HepG2 (cell line): Measurements from ENCODE around the gene TCF19. TPM values are rescaled to one million over a fixed set of nuclear protein-coding genes. Genes with fewer than 3 reads are reported as not detected.
A peak's percentile ranks its signal among the peaks of the same experiment; 100 is the strongest.

Experiments used
- ARID5B ChIP-seq: IDR thresholded peaks from 2 replicates; pipeline ENCODE4 v1.4.0; 2020; ENCODE audit warnings: mild to moderate bottlenecking, missing genetic modification reagents
- CEBPB ChIP-seq: IDR thresholded peaks from 2 replicates; pipeline ENCODE4 v1.6.1; 2011; ENCODE audit warnings: low read depth, low read length, improper control_type of control experiment, borderline replicate concordance
- CEBPZ ChIP-seq: IDR thresholded peaks from 2 replicates; pipeline ENCODE4 v1.6.1; 2012; ENCODE audit warnings: low read length, improper control_type of control experiment
- CREM ChIP-seq, 2 experiments: sonication (generic) in 1 of 2; formaldehyde crosslinking in 1 of 2; IDR thresholded peaks; 2 replicates each; pipeline versions ENCODE4 v1.4.0 to v1.6.1; 2016 to 2020; ENCODE audit warnings: antibody characterized with exemption in 1 of 2, mild to moderate bottlenecking in 1 of 2, missing genetic modification reagents in 1 of 2
- DNMT1 ChIP-seq: sonication (generic); formaldehyde crosslinking; IDR thresholded peaks from 2 replicates; pipeline ENCODE4 v1.5.1; 2020; ENCODE audit warnings: mild to moderate bottlenecking, missing genetic modification reagents
- ERF ChIP-seq: IDR thresholded peaks from 2 replicates; pipeline ENCODE4 v1.6.1; 2018; ENCODE audit warnings: missing biosample characterization, missing genetic modification reagents
- KDM2A ChIP-seq: sonication (generic); formaldehyde crosslinking; IDR thresholded peaks from 2 replicates; pipeline ENCODE4 v1.4.0; 2020; ENCODE audit warnings: low read depth, missing genetic modification reagents, borderline replicate concordance
- MAZ ChIP-seq, 2 experiments: sonication (generic) in 1 of 2; formaldehyde crosslinking in 1 of 2; IDR thresholded peaks; 2 replicates each; pipeline versions ENCODE4 v1.5.0 to v1.6.1; 2012 to 2020; ENCODE audit warnings: low read depth in 2 of 2, mild to moderate bottlenecking in 2 of 2, borderline replicate concordance in 1 of 2, improper control_type of control experiment in 1 of 2, low read length in 1 of 2, missing genetic modification reagents in 1 of 2, moderate library complexity in 1 of 2
- SP140L ChIP-seq: sonication (generic); formaldehyde crosslinking; IDR thresholded peaks from 2 replicates; pipeline ENCODE4 v1.4.0; 2020; ENCODE audit warnings: missing genetic modification reagents, borderline replicate concordance
- XBP1 ChIP-seq: sonication (generic); formaldehyde crosslinking; IDR thresholded peaks from 2 replicates; pipeline ENCODE4 v1.5.0; 2020; ENCODE audit warnings: missing genetic modification reagents
- ZFP91 ChIP-seq: sonication (generic); formaldehyde crosslinking; IDR thresholded peaks from 2 replicates; pipeline ENCODE4 v1.9.0; 2022; ENCODE audit warnings: missing genetic modification reagents, mild to moderate bottlenecking, borderline replicate concordance
- ZFY ChIP-seq: sonication (generic); formaldehyde crosslinking; IDR thresholded peaks from 2 replicates; pipeline ENCODE4 v1.4.0; 2020; ENCODE audit warnings: missing genetic modification reagents
- ZMAT3 ChIP-seq: sonication (generic); formaldehyde crosslinking; conservative IDR thresholded peaks from 2 replicates; pipeline ENCODE4 v1.7.0; 2021; ENCODE audit warnings: missing genetic modification reagents
- ZNF18 ChIP-seq: sonication (generic); formaldehyde crosslinking; IDR thresholded peaks from 2 replicates; pipeline ENCODE4 v1.8.0; 2022; ENCODE audit warnings: mild to moderate bottlenecking, missing genetic modification reagents; ENCODE audit not compliant: insufficient replicate concordance
- ZNF20 ChIP-seq: sonication (generic); formaldehyde crosslinking; IDR thresholded peaks from 2 replicates; pipeline ENCODE4 v1.4.0; 2020; ENCODE audit warnings: mild to moderate bottlenecking, moderate library complexity, missing genetic modification reagents
- ZNF704 ChIP-seq: sonication (generic); formaldehyde crosslinking; IDR thresholded peaks from 2 replicates; pipeline ENCODE4 v1.8.1; 2023; ENCODE audit warnings: mild to moderate bottlenecking, inconsistent platforms, moderate library complexity, missing genetic modification reagents, borderline replicate concordance
- ZNF766 ChIP-seq: sonication (generic); formaldehyde crosslinking; IDR thresholded peaks from 2 replicates; pipeline ENCODE4 v1.5.0; 2020; ENCODE audit warnings: missing genetic modification reagents, borderline replicate concordance
- polyA plus RNA-seq, 8 experiments: library from polyadenylated mRNA; depleted of rRNA in 3 of 8; stranded (reverse) in 7 of 8; unstranded in 1 of 8; fragments of >200 nt; fragmentation: Illumina TruSeq in 4 of 8; extraction: Trizol in 4 of 8; gene quantifications; 2 replicates each; pipeline versions ENCODE4 v1.2.1 to v1.2.3, GENCODE V29; 2011 to 2016; ENCODE audit warnings: low read depth in 4 of 8, missing spikeins in 1 of 8, mixed read lengths in 1 of 8; ENCODE audit not compliant: insufficient read depth in 1 of 8
- total RNA-seq, 5 experiments: library from RNA; depleted of rRNA; stranded (reverse); fragments of >200 nt; fragmentation: Illumina TruSeq; extraction: Trizol; gene quantifications; 2 replicates each; pipeline ENCODE4 v1.2.3, GENCODE V29; 2016; ENCODE audit warnings: low read depth in 1 of 5

Gene TCF19
- total and polyA plus RNA-seq, 2 of the 13 experiments (the other 11 are each of a cell fraction or from before 2014, with no cell fraction given) = 4.9 to 22.2 TPM

- peak; percentile 73 for TF ChIP-seq ARID5B (CRISPR knock-in tag)
- TF ChIP-seq ZNF20 (CRISPR knock-in tag) = no peak
- no peak for TF ChIP-seq CEBPZ
- 0 out of 2 replicates have a peak, but pooled peaks have one; percentile 27 for TF ChIP-seq ERF (CRISPR knock-in tag)
- TF ChIP-seq ZNF704 (CRISPR knock-in tag) = no peak
- peak; percentile 57 for TF ChIP-seq ZFY (CRISPR knock-in tag)
- no peak for TF ChIP-seq SP140L (CRISPR knock-in tag)
- TF ChIP-seq ZNF18 (CRISPR knock-in tag) = peak; percentile 40
- no peak for TF ChIP-seq MAZ (IDR thresholded peaks at IDR 0.05; ENCODE audit: borderline replicate concordance, low read depth, low read length)
- TF ChIP-seq MAZ (CRISPR knock-in tag; IDR thresholded peaks at IDR 0.05; ENCODE audit: low read depth) = no peak
- TF ChIP-seq CEBPB = peak; percentile 95
- no peak for TF ChIP-seq DNMT1 (CRISPR knock-in tag)
- TF ChIP-seq ZMAT3 (CRISPR knock-in tag) = 0 out of 2 replicates have a peak, but pooled peaks have one; percentile 47
- no peak for TF ChIP-seq XBP1
- no peak for TF ChIP-seq ZNF766 (CRISPR knock-in tag)
- TF ChIP-seq CREM (IDR thresholded peaks at IDR 0.05) = peak; percentile 35; the same call in 1 of the 2 replicates
- TF ChIP-seq CREM (CRISPR knock-in tag; IDR thresholded peaks at IDR 0.05) = no peak
- TF ChIP-seq ZFP91 (CRISPR knock-in tag) = no peak
- no peak for TF ChIP-seq KDM2A
Measured at GRCh38 chr6:31208506-31208905, 50.1 kb downstream of the TCF19 start (continued).
